ENCODE data around the gene DEDD.
A peak's percentile ranks its signal among the peaks of the same experiment; 100 is the strongest.

GRCh38 chr1:161153682-161154337 lies 21.3 kb upstream of the DEDD start, which contains the start of gene UFC1:
- peak in 1 of 5 experiments; percentile 12 for TF ChIP-seq CTCF (IDR thresholded peaks at IDR 0.05)
- TF ChIP-seq EP300 (IDR thresholded peaks at IDR 0.05) = peak in 1 of 2 donors; percentile 88
- TF ChIP-seq POLR2A (IDR thresholded peaks at IDR 0.05) = peak; percentile 10 to 23
